SK-N-DZ (cell line): Measurements from ENCODE around the gene ACKR2.

Source experiments
- small RNA-seq, 2 experiments: library from RNA; depleted of rRNA; stranded (forward); fragments of <200 nt; gene quantifications; one replicate each; pipeline ENCODE3, GENCODE V24; 2014

Gene ACKR2

Small RNA genes within 50 kb of the gene (small RNA-seq; reads per million reads assigned to genes)
- gene CCDC13: 0 to 0.04 reads per million in 2 experiments
